ENCODE measurements around the gene TBC1D3L. TPM values are rescaled to one million over a fixed set of nuclear protein-coding genes. Genes with fewer than 3 reads are reported as not detected.
"Not testable (repeated sequence)": the region's sequence is repeated elsewhere in the genome, so short reads cannot be mapped to it uniquely, and the experiment has no call there.

Gene TBC1D3L
- total RNA-seq (15.9 TPM), polyA plus RNA-seq (ENCODE audit: insufficient read depth, low read depth, low replicate concordance) (4.9 TPM)
- long read RNA-seq, donor 1 = 0 reads
- long read RNA-seq, donor 2 = 0 reads
- long read RNA-seq, donor 3 = 0 reads
- long read RNA-seq, donor 4, partial matches to known transcripts = 7 of 7 reads
- long read RNA-seq, donor 4, other reads (novel, unspliced or antisense) = 0 of 7 reads
- long read RNA-seq, donor 5 = 0 reads
- long read RNA-seq, donor 6 = 0 reads
- long read RNA-seq, donor 7, partial matches to known transcripts = 9 of 13 reads
- long read RNA-seq, donor 7, other reads (novel, unspliced or antisense) = 3 of 13 reads
- long read RNA-seq, donor 8 = 0 reads
- long read RNA-seq, donor 9 = 0 reads
- long read RNA-seq, donor 10 = 0 reads

DNA sequence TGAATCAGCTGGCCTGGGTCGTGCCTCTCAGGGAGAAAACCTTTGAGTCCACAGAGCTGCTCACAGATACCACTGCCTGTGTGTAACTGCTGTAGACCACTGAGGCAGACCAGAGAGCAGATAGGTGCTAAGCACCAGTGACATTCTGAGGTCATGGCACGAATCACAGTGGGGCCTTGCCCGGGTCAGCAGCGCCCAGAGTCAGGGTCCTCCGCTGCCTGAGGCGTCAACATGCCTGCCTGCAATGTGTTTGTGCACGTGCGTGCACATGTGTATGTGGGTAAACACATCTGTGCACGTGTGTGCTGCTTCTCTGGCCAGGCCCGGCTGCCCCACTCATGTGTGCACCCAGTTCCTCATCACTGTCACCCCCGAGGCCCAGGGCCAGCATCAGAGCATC is at the start of gene TBC1D3L:
TBC1D3L (minus strand) TSS at position 101 of the 400 bp plus-strand sequence. CDS start 1,540 bp downstream, outside the sequence.
- H3K9me3 ChIP-seq (ENCODE audit: control insufficient read depth in 2 of 3, insufficient read depth in 1 of 3, low read length in 3 of 3); FAIRE-seq; H3K27me3 ChIP-seq (ENCODE audit: control insufficient read depth, insufficient read depth, low read length); DNase-seq; H3K9ac ChIP-seq (ENCODE audit: low read length in 3 of 3); H3K4me3 ChIP-seq (ENCODE audit: low read length in 3 of 3); H3K36me3 ChIP-seq (ENCODE audit: control insufficient read depth in 2 of 3, insufficient read depth in 3 of 3, low read length in 3 of 3); H3K4me1 ChIP-seq (ENCODE audit: control insufficient read depth in 2 of 3, insufficient read depth in 2 of 3, low read depth in 1 of 3, low read length in 3 of 3); intact Hi-C loops (cut with DNase I); H3K27ac ChIP-seq (ENCODE audit: low read depth in 2 of 2, low read length in 2 of 2): not testable (repeated sequence)

DNA sequence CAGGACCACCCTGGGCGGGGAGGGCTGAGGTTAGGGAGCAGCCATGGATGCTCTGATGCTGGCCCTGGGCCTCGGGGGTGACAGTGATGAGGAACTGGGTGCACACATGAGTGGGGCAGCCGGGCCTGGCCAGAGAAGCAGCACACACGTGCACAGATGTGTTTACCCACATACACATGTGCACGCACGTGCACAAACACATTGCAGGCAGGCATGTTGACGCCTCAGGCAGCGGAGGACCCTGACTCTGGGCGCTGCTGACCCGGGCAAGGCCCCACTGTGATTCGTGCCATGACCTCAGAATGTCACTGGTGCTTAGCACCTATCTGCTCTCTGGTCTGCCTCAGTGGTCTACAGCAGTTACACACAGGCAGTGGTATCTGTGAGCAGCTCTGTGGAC is 14.8 kb upstream of the TBC1D3L start, which contains the start of gene TBC1D3D:
TBC1D3D (plus strand) TSS at position 301 of the 400 bp plus-strand sequence. CDS start 1,585 bp downstream, outside the sequence.
- H3K27me3 ChIP-seq (ENCODE audit: control insufficient read depth, insufficient read depth, low read length); H3K9me3 ChIP-seq (ENCODE audit: control insufficient read depth in 2 of 3, insufficient read depth in 1 of 3, low read length in 3 of 3); DNase-seq; H3K36me3 ChIP-seq (ENCODE audit: control insufficient read depth in 2 of 3, insufficient read depth in 3 of 3, low read length in 3 of 3); H3K4me1 ChIP-seq (ENCODE audit: control insufficient read depth in 2 of 3, insufficient read depth in 2 of 3, low read depth in 1 of 3, low read length in 3 of 3); H3K9ac ChIP-seq (ENCODE audit: low read length in 3 of 3); H3K27ac ChIP-seq (ENCODE audit: low read depth in 2 of 2, low read length in 2 of 2); intact Hi-C loops (cut with DNase I); H3K4me3 ChIP-seq (ENCODE audit: low read length in 3 of 3); FAIRE-seq: not testable (repeated sequence)

Other genes with a start within 250 kb of the TBC1D3L start
- 185 TPM for gene HNF1B, start 244.0 kb downstream of the TBC1D3L start, total RNA-seq
- 84.1 TPM for gene HNF1B, start 244.0 kb downstream of the TBC1D3L start, polyA plus RNA-seq (ENCODE audit: insufficient read depth, low read depth, low replicate concordance)
- gene TBC1D3K, start 64.6 kb downstream of the TBC1D3L start, total RNA-seq = not detected
- not detected for gene TBC1D3K, start 64.6 kb downstream of the TBC1D3L start, polyA plus RNA-seq (ENCODE audit: insufficient read depth, low read depth, low replicate concordance)
- 0.28 TPM for gene TBC1D3D, start 14.9 kb upstream of the TBC1D3L start, total RNA-seq
- gene TBC1D3D, start 14.9 kb upstream of the TBC1D3L start, polyA plus RNA-seq (ENCODE audit: insufficient read depth, low read depth, low replicate concordance) = 3.4 TPM
- gene TBC1D3C, start 79.6 kb upstream of the TBC1D3L start, total RNA-seq = not detected
- gene TBC1D3C, start 79.6 kb upstream of the TBC1D3L start, polyA plus RNA-seq (ENCODE audit: insufficient read depth, low read depth, low replicate concordance) = not detected
- gene TBC1D3E, start 138.9 kb upstream of the TBC1D3L start, total RNA-seq = not detected
- gene TBC1D3E, start 138.9 kb upstream of the TBC1D3L start, polyA plus RNA-seq (ENCODE audit: insufficient read depth, low read depth, low replicate concordance) = not detected
- gene TBC1D3, start 203.5 kb upstream of the TBC1D3L start, total RNA-seq = not detected
- gene TBC1D3, start 203.5 kb upstream of the TBC1D3L start, polyA plus RNA-seq (ENCODE audit: insufficient read depth, low read depth, low replicate concordance) = 3.2 TPM